ENCODE measurements around the gene H2BW1.
"Not testable (repeated sequence)": the region's sequence is repeated elsewhere in the genome, so short reads cannot be mapped to it uniquely, and the experiment has no call there.

The H2BW1 gene

GRCh38 chrX:104013606-104014005, at the start of gene H2BW1:
Gene H2BW1, minus strand, starts transcription at chrX:104013708. Its CDS starts 132 bp downstream, at chrX:104013576.
- DNase-seq (ENCODE audit: low read depth in 2 of 2) = no peak

DNA sequence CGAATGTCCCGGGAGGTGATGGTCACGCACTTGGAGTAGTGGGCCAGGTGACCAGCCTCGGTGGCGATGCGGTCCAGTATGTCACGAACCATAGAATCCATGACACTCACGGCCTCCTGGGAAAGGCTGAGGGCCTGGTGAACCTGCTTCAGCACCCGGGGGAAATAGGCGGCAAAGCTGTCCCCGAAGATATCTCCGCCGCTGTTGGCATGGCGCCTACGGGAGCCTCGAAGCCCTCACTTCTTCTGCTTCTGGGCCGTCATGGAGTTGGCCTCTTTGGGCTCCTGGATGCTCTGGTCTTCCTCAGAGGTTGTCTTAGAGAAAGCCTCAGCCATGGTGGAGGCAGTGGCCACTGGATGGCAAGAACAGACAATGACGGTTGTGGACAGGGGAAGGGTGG, 49.1 kb upstream of the H2BW1 start:
- DNase-seq (ENCODE audit: low read depth in 2 of 2) = not testable (repeated sequence)

- DNase-seq (ENCODE audit: low read depth in 2 of 2) = not testable (repeated sequence)
These were observed 41.4 kb upstream of the H2BW1 start for GRCh38 chrX:104054956-104055355.

DNA sequence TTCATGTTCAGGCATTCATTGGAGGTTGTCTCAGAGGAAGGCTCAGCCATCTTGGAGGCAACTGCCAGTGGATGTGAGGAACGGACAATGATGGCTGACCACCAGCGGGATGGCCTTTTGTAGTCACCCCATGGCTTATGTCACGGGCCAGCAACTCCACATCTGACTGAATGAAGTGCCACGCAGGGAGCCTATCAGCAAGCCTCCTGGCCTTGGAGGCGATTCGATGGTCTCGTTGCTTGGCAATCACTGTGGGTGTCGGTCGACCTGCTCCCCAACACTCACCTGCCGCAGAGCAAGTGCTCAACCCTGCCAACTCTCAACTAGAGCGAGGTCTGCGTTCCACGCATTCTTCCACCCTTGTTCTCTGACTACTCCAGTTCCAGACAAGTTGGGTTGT, 33.7 kb upstream of the H2BW1 start:
- DNase-seq (ENCODE audit: low read depth in 2 of 2) = no peak

GRCh38 chrX:104045642-104046041, 32.1 kb upstream of the H2BW1 start:
- no peak for DNase-seq (ENCODE audit: low read depth in 2 of 2)

GRCh38 chrX:104041003-104041402, 27.5 kb upstream of the H2BW1 start:
- no peak for DNase-seq (ENCODE audit: low read depth in 2 of 2)

DNA sequence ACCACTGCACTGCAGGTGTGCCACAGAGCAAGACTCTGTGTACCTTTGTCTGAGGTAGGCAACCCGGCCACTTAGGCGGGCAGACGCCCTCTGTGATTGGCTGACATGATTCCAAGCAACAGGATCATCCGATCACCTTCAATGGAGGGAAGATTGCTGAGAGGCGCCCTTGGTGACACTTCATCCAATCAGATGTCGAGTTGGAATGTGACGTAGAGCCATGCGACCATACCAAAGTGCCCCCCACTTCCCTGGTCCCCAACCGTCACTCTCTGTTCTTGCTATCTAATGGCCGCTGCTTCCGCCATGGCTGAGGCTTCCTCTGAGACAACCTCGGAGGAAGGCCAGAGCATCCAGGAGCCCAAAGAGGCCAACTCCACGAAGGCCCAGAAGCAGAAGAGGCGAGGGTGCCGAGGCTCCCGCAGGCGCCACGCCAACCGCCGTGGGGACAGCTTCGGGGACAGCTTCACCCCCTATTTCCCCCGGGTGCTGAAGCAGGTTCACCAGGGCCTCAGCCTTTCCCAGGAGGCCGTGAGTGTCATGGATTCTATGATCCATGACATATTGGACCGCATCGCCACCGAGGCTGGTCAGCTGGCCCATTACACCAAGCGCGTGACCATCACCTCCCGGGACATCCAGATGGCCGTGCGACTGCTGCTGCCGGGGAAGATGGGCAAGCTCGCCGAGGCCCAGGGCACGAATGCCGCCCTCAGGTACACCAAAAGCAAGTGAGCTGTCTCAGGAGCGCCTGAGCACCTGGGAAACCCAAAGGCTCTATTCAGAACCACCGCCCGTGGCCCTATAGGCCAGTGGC, 26.4 kb upstream of the H2BW1 start, which contains the start of gene H2BW2:
Gene H2BW2 (plus strand): TSS at position 268 of the 817 bp plus-strand sequence. CDS start 39 bp downstream, at position 307.
- DNase-seq (ENCODE audit: low read depth in 2 of 2) = no peak

DNA sequence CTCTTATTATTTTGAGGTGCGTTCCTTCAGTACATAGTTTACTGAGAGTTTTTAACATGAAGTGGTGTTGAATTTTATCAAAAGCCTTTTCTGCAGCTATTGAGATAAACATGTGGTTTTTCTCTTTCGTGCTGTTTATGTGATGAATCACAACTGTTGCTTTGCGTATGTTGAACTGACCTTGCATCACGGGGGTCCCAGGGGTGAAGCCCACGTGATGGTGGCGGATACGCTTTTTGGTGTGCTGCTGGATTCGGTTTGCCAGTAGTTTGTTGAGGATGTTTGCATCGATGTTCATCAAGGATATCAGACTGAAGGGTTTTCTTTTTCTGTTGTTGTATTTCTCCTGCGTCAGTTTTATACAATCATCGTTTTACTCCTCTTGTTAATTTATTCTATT, 4.6 kb upstream of the H2BW1 start:
- no peak for DNase-seq (ENCODE audit: low read depth in 2 of 2)

GRCh38 chrX:104015576-104015975, 2.1 kb upstream of the H2BW1 start:
- DNase-seq (ENCODE audit: low read depth in 2 of 2) = not testable (repeated sequence)

DNA sequence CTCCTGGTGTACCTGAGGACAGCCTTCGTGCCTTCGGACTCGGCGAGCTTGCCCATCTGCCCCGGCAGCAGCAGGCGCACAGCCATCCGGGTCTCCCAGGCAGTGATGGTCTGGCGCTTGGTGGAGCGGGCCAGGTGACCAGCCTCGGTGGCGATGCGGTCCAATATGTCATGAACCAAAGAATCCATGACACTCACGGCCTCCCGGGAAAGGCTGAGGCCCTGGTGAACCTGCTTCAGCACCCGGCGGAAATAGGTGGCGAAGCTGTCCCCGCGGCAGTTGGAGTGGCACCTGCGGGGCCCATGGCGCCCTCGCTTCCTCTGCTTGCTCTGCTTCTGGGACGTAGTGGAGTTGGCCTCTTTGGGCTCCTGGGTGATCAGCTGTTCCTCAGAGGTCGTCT, 350 bp downstream of the H2BW1 start:
- DNase-seq (ENCODE audit: low read depth in 2 of 2) = no peak

GRCh38 chrX:104008831-104009230, 4.7 kb downstream of the H2BW1 start:
- no peak for DNase-seq (ENCODE audit: low read depth in 2 of 2)

GRCh38 chrX:103999234-103999633, 14.3 kb downstream of the H2BW1 start:
- no peak for DNase-seq (ENCODE audit: low read depth in 2 of 2)

DNA sequence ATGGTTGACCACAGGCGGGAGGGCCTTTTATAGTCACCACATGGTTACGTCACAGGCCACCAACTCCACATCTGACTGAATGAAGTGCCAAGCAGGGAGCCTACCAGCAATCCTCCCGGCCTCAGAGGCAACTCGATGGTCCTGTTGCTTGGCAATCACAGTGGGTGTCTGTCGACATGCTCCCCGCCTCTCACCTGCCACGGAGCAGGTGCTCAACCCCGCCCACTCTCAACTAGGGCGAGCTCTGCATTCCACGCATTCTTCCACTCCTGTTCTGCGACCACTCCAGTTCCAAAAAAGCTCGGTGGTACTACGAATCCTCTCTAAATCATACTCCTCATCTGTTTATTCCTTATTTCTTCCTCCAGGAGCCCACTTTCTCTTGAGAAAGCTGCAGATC, 30.0 kb downstream of the H2BW1 start:
- not testable (repeated sequence) for DNase-seq (ENCODE audit: low read depth in 2 of 2)

GRCh38 chrX:103962411-103963278, 50.9 kb downstream of the H2BW1 start, which contains the start of gene TMSB15B:
Gene TMSB15B, plus strand, starts transcription at chrX:103962627.
- not testable (repeated sequence) for DNase-seq (ENCODE audit: low read depth in 2 of 2)

Measured in stimulated activated CD8-positive, alpha-beta memory T cell treated with anti-CD3 and anti-CD28 coated beads, Interleukin-2, amount 100 ng/mL, for 1 hour (primary cell).